Choroid plexus epithelial cell (primary cell): Measurements from ENCODE around the gene SHMT2.
"Not testable (repeated sequence)": the region's sequence is repeated elsewhere in the genome, so short reads cannot be mapped to it uniquely, and the experiment has no call there.

Source experiments
- DNase-seq: peaks from one replicate; pipeline ENCODE4 v3.0.0-alpha.2; 2010; ENCODE audit warnings: low read depth
- H3K4me3 ChIP-seq: 2 replicates; pipeline ENCODE4 v1.5.1; 2011; ENCODE audit warnings: low read depth, mild to moderate bottlenecking, control low read depth, low read length, moderate library complexity
- CTCF ChIP-seq: conservative IDR thresholded peaks from 2 replicates; pipeline ENCODE4 v1.5.1; 2011; ENCODE audit warnings: low read depth, mild to moderate bottlenecking, control low read depth, inconsistent platforms, low read length, moderate library complexity

SHMT2 gene

GRCh38 chr12:57268264-57268663 is 38.8 kb downstream of the SHMT2 start:
- DNase-seq, result no peak
- no peak for TF ChIP-seq CTCF
- no peak overlapping the region for H3K4me3 ChIP-seq

GRCh38 chr12:57270966-57271470 is 41.5 kb downstream of the SHMT2 start:
- DNase-seq, result no peak
- H3K4me3 ChIP-seq, result no peak overlapping the region
- TF ChIP-seq CTCF, result peak; percentile 5

GRCh38 chr12:57272337-57273151 is 43.0 kb downstream of the SHMT2 start:
- DNase-seq, result peak; percentile 20

GRCh38 chr12:57273516-57273915 is 44.0 kb downstream of the SHMT2 start:
- TF ChIP-seq CTCF, result no peak
- no peak for DNase-seq
- no peak overlapping the region for H3K4me3 ChIP-seq

More at GRCh38 chr12:57272337-57273151, 43.0 kb downstream of the SHMT2 start:
- H3K4me3 ChIP-seq, result no peak overlapping the region
- no peak for TF ChIP-seq CTCF

- DNase-seq, H3K4me3 ChIP-seq: not testable (repeated sequence)
Observed at GRCh38 chr12:57276233-57276632, 46.7 kb downstream of the SHMT2 start.

GRCh38 chr12:57276935-57277563 is 47.5 kb downstream of the SHMT2 start:
- H3K4me3 ChIP-seq, result no peak overlapping the region
- TF ChIP-seq CTCF, result peak; percentile 70
- DNase-seq, result peak; percentile 60

- no peak for TF ChIP-seq CTCF
- no peak for DNase-seq
- H3K4me3 ChIP-seq, result no peak overlapping the region
Observed at GRCh38 chr12:57278465-57279381, 49.2 kb downstream of the SHMT2 start.
